SK-N-MC (cell line): ENCODE measurements around the gene CAPN2.
"Not testable (repeated sequence)": the region's sequence is repeated elsewhere in the genome, so short reads cannot be mapped to it uniquely, and the experiment has no call there.

ENCODE experiments used
- DNase-seq: peaks from one replicate; pipeline ENCODE4 v3.0.0-alpha.2; 2011; ENCODE audit warnings: low read depth, low spot score
- H3K27ac ChIP-seq: fragments of 200-600 bp; sonication (generic); 2 replicates; pipeline ENCODE4 v1.5.1; 2016; ENCODE audit warnings: mixed run types
- H3K36me3 ChIP-seq: fragments of 200-600 bp; sonication (generic); 2 replicates; pipeline ENCODE4 v1.6.1; 2017; ENCODE audit warnings: antibody characterized with exemption, low read length, mixed read lengths; ENCODE audit not compliant: insufficient read depth
- H3K4me3 ChIP-seq: fragments of 200-600 bp; sonication (generic); 2 replicates; pipeline ENCODE4 v1.5.1; 2016
- H3K9ac ChIP-seq: fragments of 200-600 bp; sonication (generic); 2 replicates; pipeline ENCODE4 v1.8.0; 2017; ENCODE audit warnings: mixed run types, mixed read lengths; ENCODE audit not compliant: insufficient read length
- H3K9me3 ChIP-seq: fragments of 200-600 bp; sonication (generic); 2 replicates; pipeline ENCODE4 v1.6.1; 2017; ENCODE audit warnings: low read depth, mild to moderate bottlenecking, antibody characterized with exemption, low read length, moderate library complexity, mixed read lengths
- EZH2 ChIP-seq: fragments of 200-600 bp; sonication (generic); IDR thresholded peaks from one replicate; pipeline ENCODE4 v1.6.1; 2017; ENCODE audit warnings: antibody characterized with exemption
- FOXP2 ChIP-seq: optimal IDR thresholded peaks from 2 replicates; pipeline ENCODE3; 2011; ENCODE audit warnings: mild to moderate bottlenecking, moderate library complexity; ENCODE audit not compliant: insufficient read depth; ENCODE audit errors: extremely low read length, control extremely low read depth
- POLR2AphosphoS5 ChIP-seq: IDR thresholded peaks from 2 replicates; pipeline ENCODE4 v1.6.1; 2012; ENCODE audit warnings: mild to moderate bottlenecking, low read depth, low read length, borderline replicate concordance

Gene CAPN2

DNA sequence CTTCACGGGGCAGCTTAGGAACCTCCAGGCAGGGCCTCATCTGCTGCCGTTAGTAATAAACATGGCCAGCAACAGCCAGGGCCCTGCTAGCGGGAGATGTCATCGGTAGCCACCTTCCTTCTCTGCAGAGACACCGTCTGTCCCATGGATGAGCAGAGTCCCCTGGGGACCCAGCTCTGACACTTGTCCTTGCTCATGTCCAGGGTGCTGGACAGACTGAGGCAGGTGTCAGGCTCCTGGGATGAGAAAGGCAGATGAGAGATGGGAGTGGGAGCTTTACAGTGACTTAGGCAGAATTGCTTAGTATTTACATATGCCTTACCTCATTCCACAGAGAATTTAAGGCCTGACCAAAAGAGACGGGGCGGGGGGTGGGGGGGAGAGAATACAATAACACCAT lies 25.0 kb downstream of the CAPN2 start:
- Histone ChIP-seq H3K9ac (no peak overlapping the region), H3K36me3 (no peaks in the 10 kb centered on the region), H3K9me3 (no peaks in the 10 kb centered on the region), H3K27ac (no peak overlapping the region), H3K4me3 (no peak overlapping the region)
- TF ChIP-seq EZH2, result no peak
- no peak for TF ChIP-seq FOXP2
- no peak for TF ChIP-seq POLR2AphosphoS5
- no peak for DNase-seq

- no peak overlapping the region for H3K9ac ChIP-seq
- no peak for DNase-seq
- H3K4me3 ChIP-seq, result no peak overlapping the region
- H3K27ac ChIP-seq, result 0 out of 2 replicates have a peak overlapping the region, but pooled peaks have one; percentile 3
- TF ChIP-seq EZH2 (no peak), FOXP2 (no peak), POLR2AphosphoS5 (no peak)
- no peaks in the 10 kb centered on the region for H3K9me3 ChIP-seq
- no peaks in the 10 kb centered on the region for H3K36me3 ChIP-seq
Measured at GRCh38 chr1:223738465-223739365, 26.4 kb downstream of the CAPN2 start.

DNA sequence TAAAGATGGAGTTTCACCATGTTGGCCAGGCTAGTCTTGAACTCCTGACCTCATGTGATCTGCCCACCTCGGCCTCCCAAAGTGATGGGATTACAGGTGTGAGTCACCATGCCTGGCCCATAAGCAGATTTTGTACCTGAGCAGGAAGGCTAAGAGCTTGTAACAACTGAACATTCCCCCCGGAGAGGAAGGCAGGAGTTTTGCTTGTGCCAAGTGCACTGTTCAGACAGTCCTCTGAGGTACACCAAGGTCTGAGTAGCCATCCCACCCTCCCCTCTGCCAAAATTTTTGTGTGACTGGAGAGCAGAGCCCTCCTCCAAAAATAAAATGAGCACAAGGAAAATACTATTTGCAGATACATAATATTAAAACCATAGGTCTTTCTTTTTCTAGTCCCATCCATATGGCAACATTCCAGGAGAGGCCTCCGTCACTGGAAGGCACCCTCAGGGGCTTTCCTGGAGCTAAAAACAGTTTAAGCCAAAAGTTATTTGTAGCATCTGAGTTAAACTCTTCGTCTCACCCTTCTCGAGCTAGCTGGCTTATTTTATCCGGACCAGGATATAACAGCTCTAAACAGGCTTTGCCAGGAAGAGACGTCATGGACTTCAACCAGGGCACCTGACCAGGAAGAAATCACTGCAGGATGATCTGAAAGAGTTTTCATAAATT lies 27.2 kb downstream of the CAPN2 start:
- peak; percentile 52 for DNase-seq
- Histone ChIP-seq H3K9me3 (no peaks in the 10 kb centered on the region), H3K27ac (peak overlapping the region; percentile 76; the same call in 1 of the 2 replicates), H3K36me3 (no peaks in the 10 kb centered on the region), H3K9ac (no peak overlapping the region), H3K4me3 (peak overlapping the region; percentile 38)
- no peak for TF ChIP-seq EZH2
- no peak for TF ChIP-seq POLR2AphosphoS5
- no peak for TF ChIP-seq FOXP2

DNA sequence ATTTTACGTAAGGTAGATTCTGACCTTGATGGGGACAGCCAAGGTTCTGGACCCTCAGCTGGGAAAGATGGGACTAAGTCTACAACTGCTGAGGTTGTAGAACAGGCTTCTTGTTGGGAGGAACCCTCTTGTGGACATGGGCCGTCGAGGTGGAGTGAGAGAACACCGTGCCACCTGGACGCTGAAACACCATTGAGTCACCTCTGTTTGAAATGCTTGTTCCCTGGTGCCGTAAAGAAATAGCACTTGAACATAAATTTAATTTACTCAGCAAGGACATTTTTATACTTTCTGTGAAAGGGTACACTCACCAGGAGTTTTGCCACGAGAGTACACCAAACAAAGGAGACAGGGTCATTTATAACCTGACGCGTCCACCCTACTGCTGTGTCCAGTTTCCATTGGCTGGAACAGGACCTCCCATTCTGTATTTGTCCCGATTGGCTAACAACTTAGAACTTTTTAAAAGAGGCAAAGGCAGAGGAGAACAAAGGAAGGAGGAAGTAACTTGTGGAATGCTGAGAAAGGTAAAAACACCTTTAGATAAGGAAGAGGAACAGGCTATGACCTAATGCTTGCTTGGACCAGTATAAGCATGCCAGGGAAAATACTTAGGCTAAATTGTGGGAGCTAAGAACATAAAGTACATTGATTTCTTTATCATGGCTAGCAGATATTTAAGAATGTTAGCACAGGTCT lies 27.8 kb downstream of the CAPN2 start:
- peak overlapping the region; percentile 76; the same call in 1 of the 2 replicates for H3K27ac ChIP-seq
- not testable (repeated sequence) for DNase-seq, H3K9me3 ChIP-seq, H3K36me3 ChIP-seq, H3K9ac ChIP-seq
- H3K4me3 ChIP-seq, result peak overlapping the region; percentile 38; the same call in 1 of the 2 replicates

DNA sequence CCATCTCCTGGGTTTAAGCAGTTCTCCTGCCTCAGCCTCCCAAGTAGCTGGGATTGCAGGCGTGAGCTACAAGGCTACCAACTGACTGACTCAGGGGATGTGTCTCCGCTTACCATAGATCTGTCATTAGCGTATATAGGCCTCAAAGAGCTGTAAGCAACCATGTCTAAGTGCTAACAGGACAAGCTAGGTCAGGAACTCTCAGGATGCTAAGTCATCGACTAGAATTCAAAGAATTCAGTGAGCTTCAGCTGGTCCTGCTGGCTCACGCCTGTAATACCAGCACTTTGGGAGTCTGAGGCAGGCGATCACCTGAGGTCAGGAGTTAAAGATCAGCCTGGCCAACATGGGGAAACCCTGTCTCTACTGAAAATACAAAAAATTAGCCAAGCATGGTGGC lies 29.5 kb downstream of the CAPN2 start:
- Histone ChIP-seq H3K36me3 (peaks cover 3% of the 10 kb centered on the region; the same call in 1 of the 2 replicates), H3K9ac (no peak overlapping the region), H3K27ac (no peak overlapping the region), H3K4me3 (no peak overlapping the region), H3K9me3 (no peaks in the 10 kb centered on the region)
- TF ChIP-seq POLR2AphosphoS5, result no peak
- no peak for TF ChIP-seq EZH2
- no peak for TF ChIP-seq FOXP2
- no peak for DNase-seq

DNA sequence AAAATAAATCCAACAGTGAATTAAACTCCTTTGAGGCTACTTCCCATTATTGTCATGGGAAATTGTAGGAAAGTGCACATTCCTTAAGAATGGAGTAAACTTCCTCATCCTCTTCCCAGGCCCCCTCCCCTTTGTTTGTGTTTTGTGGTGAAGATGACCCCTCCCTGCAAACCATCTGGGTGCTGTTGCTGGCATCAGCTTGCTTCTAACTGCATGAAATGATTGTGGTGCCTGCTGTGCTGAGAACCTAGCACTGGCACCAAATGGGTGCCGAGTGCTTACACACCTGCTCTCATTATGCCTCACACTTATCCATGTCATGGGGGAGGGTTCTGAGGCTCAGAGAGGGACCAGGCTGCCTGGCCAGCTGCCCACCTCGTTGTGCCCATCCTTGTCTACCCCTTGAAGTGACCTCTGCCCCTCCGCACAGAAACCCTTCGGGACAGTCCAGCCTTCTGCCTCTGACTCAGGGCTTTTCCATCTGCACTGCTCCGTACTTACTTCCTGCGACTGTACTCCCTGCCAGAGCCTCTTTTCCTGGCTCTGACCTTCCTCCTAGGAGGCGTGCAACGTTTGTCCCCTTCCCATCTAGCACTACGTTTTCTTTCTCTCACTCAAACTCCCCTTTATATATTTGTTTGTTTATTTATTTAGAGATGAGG lies 30.6 kb downstream of the CAPN2 start:
- Histone ChIP-seq H3K36me3 (peaks cover 3% of the 10 kb centered on the region; the same call in 1 of the 2 replicates), H3K27ac (no peak overlapping the region), H3K4me3 (no peak overlapping the region), H3K9ac (no peak overlapping the region), H3K9me3 (no peaks in the 10 kb centered on the region)
- no peak for DNase-seq
- TF ChIP-seq POLR2AphosphoS5, result no peak
- no peak for TF ChIP-seq EZH2
- no peak for TF ChIP-seq FOXP2

GRCh38 chr1:223745731-223746130 lies 33.4 kb downstream of the CAPN2 start:
- H3K36me3 ChIP-seq, result peaks cover 3% of the 10 kb centered on the region; the same call in 1 of the 2 replicates
- TF ChIP-seq POLR2AphosphoS5 (no peak), EZH2 (no peak), FOXP2 (no peak)
- H3K9me3 ChIP-seq, result no peaks in the 10 kb centered on the region
- H3K4me3 ChIP-seq, result no peak overlapping the region
- DNase-seq, result no peak
- no peak overlapping the region for H3K9ac ChIP-seq
- no peak overlapping the region for H3K27ac ChIP-seq
